AG04449 (cell line): ENCODE measurements around the gene SECISBP2.
"Not testable (repeated sequence)": the region's sequence is repeated elsewhere in the genome, so short reads cannot be mapped to it uniquely, and the experiment has no call there.

ENCODE experiments used
- CTCF ChIA-PET: fragments of 350-600 bp; formaldehyde crosslinking; extraction: SDS; loops from one replicate; lab custom pipeline; 2021; ENCODE audit warnings: antibody characterized with exemption; lab: Yijun Ruan, JAX
- POLR2A ChIA-PET: fragments of 400-600, 350-600 bp; formaldehyde crosslinking; extraction: SDS; loops from one replicate; lab custom pipeline; 2020; ENCODE audit warnings: antibody characterized with exemption, inconsistent platforms; lab: Yijun Ruan, JAX
- DNase-seq: peaks from one replicate; pipeline ENCODE4 v3.0.0-alpha.2; 2010; ENCODE audit warnings: low read depth, low spot score
- H3K4me3 ChIP-seq: 2 replicates; pipeline ENCODE4 v1.5.1; 2011; ENCODE audit warnings: low read depth, mild to moderate bottlenecking, control low read depth, low read length
- CTCF ChIP-seq: IDR thresholded peaks from one replicate; pipeline ENCODE4 v1.5.1; 2011; ENCODE audit warnings: mild to moderate bottlenecking, moderate library complexity, low read length, control low read depth, inconsistent platforms; ENCODE audit not compliant: insufficient read depth; ENCODE audit errors: missing control alignments

SECISBP2 gene

GRCh38 chr9:89291741-89292140, 26.6 kb upstream of the SECISBP2 start:
- TF ChIP-seq CTCF = no peak
- CTCF ChIA-PET = interaction anchor here (2.9 kb wide), 1 partner anchor 13 kb away, joined by 13 read pairs; no protein-coding TSS in a partner anchor
- DNase-seq = no peak
- H3K4me3 ChIP-seq = no peak overlapping the region
- POLR2A ChIA-PET = no interaction called here

GRCh38 chr9:89293014-89293413, 25.3 kb upstream of the SECISBP2 start:
- POLR2A ChIA-PET = no interaction called here
- no peak overlapping the region for H3K4me3 ChIP-seq
- CTCF ChIA-PET = interaction anchor here (1.4 kb wide), 1 partner anchor 14 kb away, joined by 4 read pairs; no protein-coding TSS in a partner anchor
- no peak for DNase-seq
- TF ChIP-seq CTCF = no peak

- POLR2A ChIA-PET = no interaction called here
- H3K4me3 ChIP-seq = no peak overlapping the region
- no peak for TF ChIP-seq CTCF
- CTCF ChIA-PET = interaction anchor here (1.3 kb wide), 1 partner anchor 17 kb away, joined by 4 read pairs; no protein-coding TSS in a partner anchor
- no peak for DNase-seq
Measured at GRCh38 chr9:89295400-89295799, 22.9 kb upstream of the SECISBP2 start.

GRCh38 chr9:89301996-89302395, 16.3 kb upstream of the SECISBP2 start:
- DNase-seq, POLR2A ChIA-PET, H3K4me3 ChIP-seq: not testable (repeated sequence)
- CTCF ChIA-PET = interaction anchor here (0.8 to 1.2 kb wide), 2 partner anchors 8 to 23 kb away, joined by 3 read pairs; no protein-coding TSS in a partner anchor

GRCh38 chr9:89304020-89304833, 14.1 kb upstream of the SECISBP2 start:
- TF ChIP-seq CTCF = no peak
- CTCF ChIA-PET = no interaction called here
- H3K4me3 ChIP-seq = no peak overlapping the region
- POLR2A ChIA-PET = no interaction called here
- no peak for DNase-seq

- no peak for TF ChIP-seq CTCF
- CTCF ChIA-PET = no interaction called here
- H3K4me3 ChIP-seq = no peak overlapping the region
- POLR2A ChIA-PET = no interaction called here
- no peak for DNase-seq
Measured at GRCh38 chr9:89304834-89305188, 13.5 kb upstream of the SECISBP2 start.

- TF ChIP-seq CTCF = no peak
- no peak for DNase-seq
- POLR2A ChIA-PET = no interaction called here
- CTCF ChIA-PET = interaction anchor here (0.9 kb wide), 1 partner anchor 26 kb away, joined by 3 read pairs; no protein-coding TSS in a partner anchor
- H3K4me3 ChIP-seq = no peak overlapping the region
Measured at GRCh38 chr9:89305868-89306267, 12.4 kb upstream of the SECISBP2 start.
